HG02642 (cell line): ENCODE results near the gene B4GALT1.
"Not testable (repeated sequence)": the region's sequence is repeated elsewhere in the genome, so short reads cannot be mapped to it uniquely, and the experiment has no call there.

ENCODE experiments used
- ATAC-seq: cut with Tn5 transposase; IDR thresholded peaks from one replicate; pipeline ENCODE4 v1.9.1; 2021; ENCODE audit warnings: mild to moderate bottlenecking; ENCODE audit not compliant: unreplicated experiment, poor library complexity

B4GALT1 gene

DNA sequence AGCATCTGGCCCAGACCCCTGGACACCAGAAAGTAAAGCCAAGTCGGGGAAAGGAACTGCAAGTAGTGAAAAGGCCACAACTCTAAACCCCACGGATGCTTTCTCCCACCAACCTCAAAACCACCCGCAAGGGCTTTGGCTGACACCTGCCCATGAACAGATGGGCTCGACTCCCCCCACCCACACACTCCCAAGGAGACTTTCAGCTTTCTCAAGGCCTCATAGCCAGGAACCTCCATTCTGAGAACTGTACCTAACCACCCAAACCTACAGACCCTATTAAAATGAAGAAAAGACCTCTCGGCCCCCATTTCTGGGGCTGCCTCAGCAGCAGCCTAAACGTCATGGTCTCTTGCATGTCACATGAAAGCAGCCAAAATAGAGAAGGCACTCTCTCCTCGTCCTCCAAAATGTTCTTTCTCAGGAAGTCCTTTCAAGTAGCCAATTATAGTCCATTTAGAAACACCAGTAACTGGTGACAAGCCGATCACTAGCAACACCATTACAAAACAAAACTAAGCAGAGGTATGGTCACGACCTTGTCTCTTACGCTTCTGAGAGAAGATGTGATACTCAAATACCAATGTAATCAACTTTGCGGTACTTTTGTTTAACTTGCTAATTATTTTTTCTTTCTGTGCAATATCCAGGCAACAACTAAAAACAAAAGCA is 2.9 kb downstream of the B4GALT1 start:
- ATAC-seq = peak; percentile 24

- no peak for ATAC-seq
Observed at GRCh38 chr9:33163433-33164137, 3.6 kb downstream of the B4GALT1 start.

- no peak for ATAC-seq
Observed at GRCh38 chr9:33162721-33163311, 4.3 kb downstream of the B4GALT1 start.

DNA sequence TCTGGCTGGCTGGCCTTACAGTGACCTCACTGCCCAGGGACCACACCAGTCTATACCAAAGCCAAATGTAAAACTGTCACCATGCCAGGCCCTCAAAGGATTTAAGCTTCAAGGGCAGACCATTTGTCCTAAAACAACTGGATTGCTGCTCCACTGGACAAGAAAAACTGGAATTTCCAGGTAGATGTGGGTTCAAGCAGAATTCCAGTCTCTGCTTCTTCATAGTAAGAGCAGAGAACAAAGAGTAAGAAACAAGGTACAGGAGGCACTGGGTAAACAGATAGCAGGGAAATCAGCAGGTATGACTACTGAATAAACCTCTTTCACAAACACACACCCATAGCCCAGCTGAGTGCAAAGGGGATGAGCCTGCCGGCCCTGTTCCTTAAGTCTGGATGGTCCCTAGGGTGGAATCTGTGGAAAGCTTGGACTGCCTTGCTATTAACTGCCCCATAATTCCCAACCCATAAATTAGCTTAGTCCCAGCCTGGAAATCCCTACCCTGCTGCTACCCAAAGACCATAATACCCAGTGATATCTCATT is 5.5 kb downstream of the B4GALT1 start:
- no peak for ATAC-seq

DNA sequence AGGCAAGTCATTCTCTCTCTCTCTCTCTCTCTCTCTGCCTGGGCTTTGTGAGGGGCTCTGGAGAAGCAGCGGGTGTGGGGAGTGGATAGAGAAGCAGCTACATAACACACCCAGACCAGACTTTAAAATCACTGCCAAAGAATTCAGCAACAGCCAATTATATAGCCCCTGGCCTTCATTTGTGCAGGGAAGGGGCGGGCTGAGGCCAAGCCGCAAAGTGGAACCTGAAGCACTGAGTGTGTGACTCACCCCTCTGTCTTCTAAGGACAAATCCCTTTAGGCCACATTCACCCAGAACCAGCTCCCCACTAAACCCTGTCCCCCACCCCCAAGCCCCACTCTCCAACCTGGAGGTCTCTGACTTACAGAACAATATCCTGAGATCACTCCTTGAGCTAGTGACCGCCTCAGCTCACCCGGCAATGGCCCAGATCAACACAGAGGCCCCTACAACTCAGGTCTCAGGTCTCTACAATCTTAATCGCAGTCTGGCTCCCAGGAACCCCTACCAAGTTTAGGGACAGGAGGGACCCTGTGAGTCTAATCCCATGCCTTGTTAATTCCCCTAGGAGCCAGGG is 6.0 kb downstream of the B4GALT1 start:
- ATAC-seq = no peak

DNA sequence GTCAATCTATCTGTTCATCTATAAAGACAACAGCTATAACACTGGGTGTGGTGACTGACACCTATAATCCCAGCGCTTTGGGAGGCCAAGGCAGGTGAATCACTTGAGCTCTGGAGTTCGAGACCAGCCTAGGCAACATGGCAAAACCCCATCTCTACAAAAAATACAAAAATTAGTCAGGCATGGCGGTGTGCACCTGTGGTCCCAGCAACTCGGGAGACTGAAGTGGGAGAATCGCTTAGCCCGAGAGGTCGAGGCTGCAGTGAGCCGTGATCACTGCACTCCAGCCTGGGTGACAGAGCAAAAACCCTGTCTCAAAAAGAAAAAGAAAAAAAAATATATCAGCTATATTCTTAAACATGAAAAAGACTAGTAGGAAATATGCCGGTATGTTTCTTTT is 6.7 kb downstream of the B4GALT1 start:
- not testable (repeated sequence) for ATAC-seq

DNA sequence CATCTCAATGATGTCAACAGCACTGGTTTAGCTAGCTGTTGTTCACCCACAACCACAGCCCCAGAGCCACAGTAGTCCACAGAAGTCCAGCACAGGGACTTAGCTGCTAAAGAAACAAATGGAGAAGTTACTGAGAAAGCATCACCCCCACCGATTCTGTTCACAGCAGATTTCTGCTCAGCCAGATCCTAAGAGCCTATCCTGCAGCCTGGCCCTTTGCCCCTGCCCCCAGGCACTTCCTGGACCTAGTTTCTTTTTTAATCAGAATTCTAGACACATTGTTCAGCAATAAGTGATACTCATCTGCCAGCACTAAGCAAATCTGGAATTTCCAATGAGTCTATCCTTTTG is 7.4 kb downstream of the B4GALT1 start:
- ATAC-seq = peak; percentile 25

DNA sequence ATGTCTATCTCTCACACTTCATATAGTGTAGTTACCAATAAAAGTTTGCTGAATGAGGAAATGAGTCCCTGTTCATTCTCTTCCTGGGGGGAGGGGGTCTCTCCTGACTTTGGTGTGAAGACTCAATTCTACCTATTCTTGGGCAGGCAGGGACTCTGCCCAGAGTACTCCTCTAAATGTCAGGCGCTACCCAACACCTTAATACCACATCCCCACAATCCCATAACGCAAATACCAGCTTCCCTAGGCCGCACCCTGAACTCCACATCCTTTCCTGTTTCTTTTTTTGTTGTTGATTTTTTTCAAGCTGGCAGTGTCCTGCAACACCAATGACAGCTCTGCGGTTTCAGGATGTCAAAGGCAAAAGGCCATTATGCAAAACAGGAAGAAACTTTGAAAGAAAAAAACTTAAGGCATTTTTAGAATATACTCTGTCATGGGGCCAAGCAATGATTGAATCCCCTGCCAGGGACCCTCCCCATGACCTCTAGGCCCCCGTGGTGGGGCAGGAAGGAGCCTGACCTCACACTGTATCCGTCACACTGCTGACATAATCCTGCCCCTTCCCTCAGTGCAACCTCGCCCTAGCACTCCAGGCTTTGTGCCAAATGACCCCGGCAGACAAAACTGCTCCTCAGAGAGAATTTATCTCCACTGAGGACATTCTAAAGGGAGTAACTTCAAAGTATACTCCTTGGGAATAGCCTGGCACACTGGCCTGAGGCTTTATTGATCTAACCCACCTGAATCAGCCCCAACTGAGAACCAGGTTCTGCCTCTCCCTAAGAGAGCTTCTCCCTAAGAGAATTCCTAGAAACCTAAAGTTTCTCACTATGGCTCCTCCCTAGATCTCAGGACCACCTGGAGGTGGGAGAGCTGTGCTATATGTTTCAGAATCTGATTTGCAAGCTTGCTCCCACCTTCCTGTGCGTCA is 8.0 kb downstream of the B4GALT1 start:
- ATAC-seq = peak; percentile 23

- peak; percentile 6 for ATAC-seq
Observed at GRCh38 chr9:33157960-33158842, 8.9 kb downstream of the B4GALT1 start.

- ATAC-seq = no peak
Observed at GRCh38 chr9:33155393-33155792, 11.7 kb downstream of the B4GALT1 start.

DNA sequence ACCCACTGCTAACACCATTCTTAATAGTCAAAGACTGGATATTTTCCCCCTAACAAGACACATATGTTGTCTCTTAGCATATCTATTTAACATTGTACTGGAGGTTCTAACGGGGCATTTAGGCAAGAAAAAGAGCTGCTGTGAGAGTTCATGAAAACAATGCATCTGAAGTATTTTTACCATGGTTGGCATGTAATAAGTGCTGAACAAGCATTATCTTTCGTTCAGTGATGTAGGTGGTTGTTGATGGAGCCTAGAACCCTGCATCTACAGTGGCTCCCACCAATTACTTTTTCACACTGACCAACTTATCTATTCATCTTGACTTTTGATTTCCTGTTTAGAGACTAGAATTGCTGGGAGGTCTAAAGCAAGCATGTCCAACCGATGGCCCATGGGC is 12.8 kb downstream of the B4GALT1 start:
- ATAC-seq = no peak

GRCh38 chr9:33153666-33154065 is 13.5 kb downstream of the B4GALT1 start:
- ATAC-seq = no peak

GRCh38 chr9:33153001-33153400 is 14.1 kb downstream of the B4GALT1 start:
- no peak for ATAC-seq

DNA sequence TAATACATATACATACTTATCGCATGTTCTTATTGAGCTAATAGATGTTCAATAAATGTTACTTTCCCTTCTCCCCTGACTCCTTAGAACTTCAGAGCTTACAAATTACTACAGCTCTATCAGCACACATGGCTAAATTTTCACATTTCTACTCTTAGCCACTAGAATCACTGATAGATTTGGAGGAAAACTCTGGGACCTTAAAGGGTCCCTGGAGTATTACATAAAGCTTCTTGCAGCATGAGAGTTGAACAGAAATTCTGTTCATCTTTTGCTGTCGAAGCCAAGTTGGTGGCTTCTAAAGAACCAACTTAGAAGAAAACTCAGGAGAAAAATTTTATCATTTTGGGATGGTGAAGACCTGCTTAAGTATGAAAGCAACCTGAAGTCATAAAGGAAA is 15.5 kb downstream of the B4GALT1 start:
- no peak for ATAC-seq

DNA sequence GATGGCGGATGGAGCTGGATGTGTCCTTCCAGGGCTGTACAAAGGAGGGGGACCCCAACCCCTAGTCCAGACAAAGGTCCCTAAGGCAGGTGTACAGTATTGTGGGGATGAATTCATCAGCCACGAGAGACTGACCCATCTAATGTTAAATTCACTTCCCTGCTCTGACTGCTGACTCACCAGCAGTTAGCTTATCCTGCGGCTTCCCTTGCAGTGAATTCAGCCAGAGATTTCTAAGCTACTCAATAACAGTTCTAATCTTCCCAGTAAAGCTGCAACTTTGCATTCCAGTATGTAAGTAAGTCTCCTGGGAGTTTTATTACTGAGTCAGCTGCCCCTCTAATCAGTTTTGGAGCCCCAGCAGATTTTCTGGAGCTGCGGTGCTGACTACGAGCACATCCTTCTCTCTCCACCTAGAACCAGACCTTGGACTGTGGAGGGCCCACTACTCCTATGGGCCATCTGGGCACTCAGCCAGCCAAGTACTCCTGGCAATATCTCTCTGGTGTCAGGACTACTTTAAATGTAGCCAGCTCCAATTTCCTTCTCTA is 16.1 kb downstream of the B4GALT1 start:
- peak; percentile 38 for ATAC-seq

DNA sequence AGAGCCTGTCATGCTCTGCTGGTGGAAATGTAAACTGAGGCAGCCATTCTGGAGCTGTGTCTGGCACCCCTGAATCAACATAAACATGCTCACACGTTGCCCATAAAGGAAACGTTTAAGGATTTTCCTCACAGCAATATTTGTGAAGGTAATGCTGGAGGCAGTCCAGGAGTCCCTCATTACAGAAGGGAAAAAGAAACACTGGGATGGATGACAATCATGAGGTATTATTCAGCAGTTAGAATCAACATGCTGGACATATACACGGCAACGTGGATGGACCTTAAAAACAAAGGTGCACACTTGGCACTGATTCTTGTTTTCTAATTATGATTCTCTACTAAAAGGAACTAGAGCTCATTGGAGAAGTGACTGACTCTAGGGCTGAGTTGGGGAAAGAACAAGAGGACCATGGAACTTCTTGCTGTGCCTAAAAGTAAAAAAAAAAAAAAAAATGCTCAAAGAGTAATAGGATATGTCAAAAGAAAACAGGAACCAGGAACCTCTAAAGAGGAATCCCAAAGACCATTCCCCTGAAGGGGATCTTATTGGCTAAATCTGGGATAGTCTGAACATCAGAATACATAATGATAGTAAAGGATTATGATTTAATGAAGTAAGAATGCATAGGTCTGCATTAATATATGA is 18.6 kb downstream of the B4GALT1 start:
- no peak for ATAC-seq

DNA sequence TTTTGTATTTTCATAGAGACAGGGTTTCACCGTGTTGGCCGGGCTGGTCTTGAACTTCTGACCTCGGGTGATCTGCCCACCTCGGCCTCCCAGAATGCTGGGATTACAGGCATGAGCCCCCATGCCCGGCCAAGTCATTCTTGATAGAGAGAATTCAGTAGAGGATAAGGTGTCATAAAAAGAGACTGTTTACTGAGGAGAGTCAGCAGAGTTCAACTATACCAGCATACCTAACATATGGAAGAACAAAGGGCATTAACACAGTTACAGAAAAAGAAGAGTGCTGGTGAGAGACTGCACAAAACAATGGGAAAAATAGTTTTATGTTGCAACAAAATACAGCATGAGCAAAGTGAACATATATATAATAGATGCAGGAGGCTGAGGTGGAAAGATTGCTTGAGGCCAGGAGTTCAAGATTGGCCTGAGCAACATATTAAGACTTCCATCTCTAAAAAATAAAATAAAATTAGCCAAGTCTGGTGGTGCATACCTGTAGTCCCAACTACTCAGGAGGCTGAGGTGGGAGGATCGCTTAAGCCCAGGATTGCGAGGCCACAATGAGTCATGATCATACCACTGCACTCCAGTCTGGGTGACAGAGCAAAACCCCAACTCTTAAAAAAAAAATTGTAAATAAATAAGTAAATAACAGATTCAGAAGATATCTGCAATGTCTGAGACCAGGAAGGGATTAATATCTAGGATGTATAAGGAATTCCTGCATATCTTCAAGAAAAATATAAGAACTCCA is 19.5 kb downstream of the B4GALT1 start:
- ATAC-seq = no peak

DNA sequence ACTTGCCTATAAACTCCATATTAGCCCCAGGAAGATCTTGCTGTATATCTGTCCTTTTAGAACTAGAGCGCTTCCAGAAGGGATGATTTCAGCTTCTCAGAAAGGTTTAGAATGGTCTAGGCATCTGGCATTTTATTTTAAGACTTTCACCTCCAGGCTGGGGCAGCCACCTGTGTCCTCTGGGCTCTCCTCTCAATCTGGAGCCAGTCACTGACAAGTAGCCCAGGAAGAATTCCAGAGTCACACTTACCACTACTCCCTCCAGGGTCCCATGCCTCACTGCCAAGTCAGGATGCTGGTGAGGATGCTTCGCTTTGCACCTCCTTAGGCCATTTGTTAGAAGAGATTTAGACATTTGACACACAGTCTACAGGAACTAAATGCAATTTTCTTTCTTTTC is 20.8 kb downstream of the B4GALT1 start:
- no peak for ATAC-seq
